NCI-H2029 (cell line): Measurements from ENCODE around the gene ANXA6.
"Not testable (repeated sequence)": the region's sequence is repeated elsewhere in the genome, so short reads cannot be mapped to it uniquely, and the experiment has no call there.

Experiments
- DNase-seq: peaks from one replicate; lab custom pipeline; 2025; lab: John Stamatoyannopoulos, UW

The ANXA6 gene

DNA sequence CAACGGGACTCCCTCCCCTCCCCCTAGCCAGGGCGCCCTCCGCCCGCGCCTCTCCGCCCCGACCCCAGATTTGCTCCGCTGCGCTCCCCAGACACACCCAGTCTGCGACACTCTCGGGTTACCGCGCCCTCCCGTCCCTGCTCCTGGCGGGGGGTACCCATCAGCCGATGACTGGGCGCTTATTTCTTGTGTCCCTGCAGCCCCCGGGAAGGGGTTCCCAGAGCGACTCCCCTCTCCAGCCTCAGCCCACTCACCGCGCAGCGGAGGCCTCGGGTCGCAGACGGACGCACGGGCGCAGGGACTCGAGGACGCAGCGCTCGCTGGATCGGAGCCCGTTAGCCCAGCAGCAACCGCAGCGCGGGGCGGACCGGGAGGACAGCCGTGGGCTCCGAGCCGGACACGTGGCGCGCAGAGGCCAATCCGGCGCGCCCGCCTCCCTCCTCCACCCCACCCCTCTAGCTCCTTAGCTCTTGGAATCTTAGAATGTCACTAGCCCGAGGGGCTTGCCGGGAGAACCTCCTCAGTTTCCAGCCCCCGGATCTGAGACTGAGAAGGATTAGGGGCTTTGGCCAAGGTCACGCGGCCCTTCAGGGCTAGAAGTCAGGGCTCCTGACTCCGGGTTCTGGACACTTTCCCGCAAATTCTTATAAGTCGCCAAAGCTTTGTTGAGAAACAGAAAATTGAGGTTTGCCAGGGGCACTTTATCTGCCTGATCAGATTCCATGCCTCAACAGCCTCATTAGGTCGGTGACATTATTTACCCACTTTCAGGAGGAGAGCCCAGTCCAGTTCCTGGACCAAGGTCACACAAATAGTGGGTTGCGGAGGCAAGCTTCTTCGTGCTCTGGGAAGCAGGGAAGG, at the start of gene ANXA6:
Gene ANXA6 (minus strand): TSS at position 354 of the 861 bp plus-strand sequence. CDS start 9,878 bp downstream, outside the sequence.
- DNase-seq = peak; percentile 50

DNA sequence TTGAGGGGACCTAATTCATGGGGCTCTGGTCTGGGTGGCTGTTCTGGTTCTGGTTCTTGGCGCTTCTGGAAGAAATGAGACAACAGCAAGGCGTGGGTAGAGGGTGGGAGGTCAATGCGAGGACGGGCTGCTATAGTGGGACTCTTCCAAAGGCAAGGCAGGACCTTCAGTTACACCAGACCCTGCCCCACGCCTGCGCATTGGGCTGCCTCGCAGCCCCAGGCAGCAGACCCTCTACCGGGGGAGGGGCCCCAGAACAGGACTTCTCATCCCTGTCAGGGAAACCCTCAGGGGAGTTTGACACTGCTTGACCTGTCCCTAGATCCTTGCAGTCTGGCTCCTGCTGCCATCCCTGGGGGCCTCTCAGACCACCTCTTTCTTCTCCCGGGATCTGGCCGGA, 47.8 kb upstream of the ANXA6 start:
- no peak for DNase-seq

DNA sequence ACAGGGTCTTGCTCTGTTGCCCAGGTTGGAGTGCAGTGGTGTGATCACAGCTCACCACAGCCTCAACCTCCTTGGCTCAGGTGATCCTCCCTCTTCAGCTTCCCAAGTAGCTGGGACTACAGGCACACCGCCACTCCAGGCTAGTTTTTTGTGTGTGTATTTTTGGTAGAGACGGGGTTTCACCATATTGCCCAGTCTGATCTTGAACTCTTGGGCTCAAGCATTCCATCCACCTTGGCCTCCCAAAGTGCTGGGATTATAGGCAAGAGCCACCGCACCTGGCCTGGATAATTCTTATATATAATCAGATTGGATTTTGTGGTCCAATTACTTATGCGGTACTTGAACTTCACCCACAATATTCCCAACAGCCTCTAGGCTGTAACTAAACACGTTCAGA, 46.5 kb upstream of the ANXA6 start:
- DNase-seq = no peak

DNA sequence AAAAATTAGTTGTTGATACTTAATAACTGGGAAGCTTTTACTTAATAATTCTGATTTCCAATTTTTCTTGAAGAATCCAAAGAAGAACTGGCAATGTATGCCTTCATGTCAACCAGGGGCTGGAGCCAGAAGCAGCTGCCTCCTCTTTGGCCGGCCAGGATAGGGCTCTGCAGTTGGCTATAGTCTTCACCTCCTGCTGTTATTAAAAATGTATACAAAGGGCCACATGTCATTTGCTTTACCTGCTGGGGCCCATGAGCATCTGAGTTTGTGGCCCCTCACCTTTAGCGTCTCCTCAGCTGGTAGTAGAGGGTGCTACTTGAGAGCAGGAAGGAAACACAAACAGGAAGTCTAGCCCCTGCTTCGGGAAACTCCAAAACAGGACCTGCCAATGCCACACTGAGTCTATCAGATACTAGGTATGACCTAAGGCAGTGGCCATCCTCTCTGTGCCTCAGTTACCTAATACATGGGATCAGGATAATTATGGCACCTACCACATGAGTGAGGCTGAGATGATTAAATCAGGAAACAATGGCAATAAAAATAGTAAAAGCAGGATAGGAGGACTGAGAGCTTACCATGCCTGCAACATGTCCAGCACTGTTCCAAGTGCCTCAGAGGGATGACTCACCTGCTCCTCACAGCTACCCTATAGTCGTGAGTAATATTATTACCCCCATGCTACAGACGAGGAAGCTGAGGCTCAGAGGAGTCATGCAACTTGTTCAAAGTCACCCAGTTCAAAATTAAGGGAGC, 45.0 kb upstream of the ANXA6 start:
- no peak for DNase-seq

DNA sequence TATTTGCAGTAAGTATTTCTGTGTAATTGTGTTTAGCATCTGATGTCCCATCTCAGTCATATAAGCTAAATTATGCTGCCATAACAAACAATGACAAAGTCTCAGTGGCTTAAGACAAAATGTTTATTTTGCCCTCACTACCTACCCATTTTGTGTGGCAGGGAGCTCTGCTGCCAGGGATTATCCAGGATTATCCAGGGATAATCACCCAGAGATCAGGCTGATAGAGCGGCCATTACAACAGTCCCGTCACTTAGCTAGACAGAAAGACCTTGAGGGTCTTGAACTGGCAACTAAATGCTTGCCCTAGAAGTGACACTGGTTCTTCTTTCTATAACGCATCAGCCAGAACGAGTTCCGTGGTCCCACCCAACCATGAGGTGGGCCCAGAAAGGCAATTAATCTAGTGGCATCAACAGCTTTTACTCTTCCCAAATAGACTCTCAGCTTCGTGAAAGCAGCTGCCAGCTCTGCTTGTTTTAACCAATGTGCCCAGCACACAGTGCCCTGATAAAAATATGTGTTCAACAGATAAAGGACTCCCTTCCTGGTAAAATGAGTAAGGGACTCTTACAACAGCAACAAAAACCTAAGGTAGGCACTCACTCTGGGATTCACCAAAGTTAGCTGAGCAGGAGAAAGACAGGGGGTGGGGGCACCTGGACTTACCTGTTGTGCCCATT, 43.5 kb upstream of the ANXA6 start:
- no peak for DNase-seq

DNA sequence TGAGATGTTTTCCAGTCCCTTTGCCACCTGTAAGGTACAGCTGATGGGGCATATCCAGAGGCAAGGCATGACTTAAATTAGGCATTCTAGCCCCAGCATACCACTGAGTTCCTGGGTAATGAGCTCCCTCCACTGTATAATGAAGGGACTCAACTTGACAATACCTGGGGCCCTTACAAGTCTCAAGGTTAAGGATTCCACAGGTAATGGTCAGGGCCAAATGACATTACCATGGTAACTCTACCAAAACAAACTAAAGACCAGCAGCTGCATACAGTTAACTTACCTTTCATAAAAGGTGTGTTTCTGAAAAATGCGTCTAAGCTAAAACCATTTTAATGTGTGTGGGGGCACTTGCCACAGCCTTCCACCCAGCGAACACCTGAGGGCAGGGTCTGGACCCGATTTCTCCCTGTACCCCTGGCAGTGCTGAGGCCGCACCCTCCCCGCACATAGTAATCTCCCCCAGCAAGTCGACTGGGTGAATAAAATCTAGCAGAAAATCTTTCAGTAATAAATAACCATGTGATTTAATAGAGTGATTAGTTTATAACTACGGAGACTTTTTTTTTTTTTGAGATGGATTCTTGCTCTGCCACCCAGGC, 42.1 kb upstream of the ANXA6 start:
- DNase-seq = no peak

DNA sequence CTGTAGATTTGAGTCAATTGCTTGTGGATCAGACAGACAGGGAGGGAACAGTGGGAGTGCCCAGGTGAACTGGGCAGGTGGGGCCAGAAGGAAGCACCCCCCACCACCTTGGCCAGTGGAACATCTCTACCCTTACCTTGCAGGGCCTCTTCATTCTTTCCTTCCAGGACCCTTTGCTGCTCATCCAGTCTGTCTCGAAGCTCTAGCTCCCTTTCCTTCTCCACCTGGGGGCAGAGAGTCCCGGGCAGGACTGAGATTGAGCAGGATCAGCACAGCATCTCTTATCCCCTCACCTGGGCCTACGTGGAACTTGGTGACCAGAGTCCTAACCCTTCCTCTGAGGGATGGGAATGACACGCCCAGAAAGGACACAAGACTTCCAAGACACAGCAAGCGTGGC, 41.3 kb upstream of the ANXA6 start:
- DNase-seq = no peak

DNA sequence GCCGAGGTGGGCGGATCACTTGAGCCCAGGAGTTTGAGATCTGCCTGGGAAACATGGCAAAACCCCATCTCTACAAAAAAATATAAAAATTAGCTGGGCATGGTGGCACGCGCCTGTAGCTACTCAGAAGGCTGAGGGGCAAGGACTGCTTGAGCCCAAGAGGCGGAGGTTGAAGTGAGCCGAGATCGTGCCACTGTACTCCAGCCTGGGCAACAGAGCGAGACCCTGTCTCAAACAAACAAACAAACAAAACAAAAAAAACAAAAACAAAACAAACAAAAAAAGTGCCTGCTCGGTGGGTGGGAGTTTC, 39.7 kb upstream of the ANXA6 start:
- DNase-seq = not testable (repeated sequence)

DNA sequence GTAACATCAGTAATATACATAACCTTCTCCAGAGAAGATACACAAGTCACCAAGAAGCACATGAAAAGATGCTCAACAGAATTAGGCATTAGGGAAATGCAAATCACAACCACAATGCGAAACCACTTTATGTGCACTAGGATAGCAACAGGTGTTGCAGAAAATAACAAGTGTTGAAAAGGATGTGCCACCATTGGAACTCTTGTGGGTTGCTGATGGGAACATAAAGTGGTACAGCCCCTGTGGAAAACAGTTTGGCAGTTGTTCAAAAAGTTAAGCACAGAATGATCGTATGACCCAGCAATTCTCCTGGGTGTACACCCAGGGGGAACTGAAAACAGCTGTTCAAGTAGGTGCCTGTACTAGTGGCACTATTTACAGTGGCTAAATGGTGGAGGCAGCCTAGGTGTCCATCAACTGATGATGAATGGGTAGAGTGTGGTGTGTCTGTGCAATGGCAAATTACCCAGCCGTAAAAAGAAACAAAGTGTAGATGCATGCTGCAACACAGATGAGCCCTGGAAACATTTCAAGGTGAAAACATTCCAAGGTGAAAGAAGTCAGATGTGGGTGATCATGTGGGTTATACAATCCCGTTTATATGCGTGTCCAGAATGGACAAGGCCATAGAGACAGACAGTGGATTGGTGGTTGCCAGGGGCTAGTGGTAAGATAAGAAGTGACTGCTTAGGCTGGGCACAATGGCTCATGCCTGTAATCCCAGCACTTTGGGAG, 39.1 kb upstream of the ANXA6 start:
- DNase-seq = no peak

DNA sequence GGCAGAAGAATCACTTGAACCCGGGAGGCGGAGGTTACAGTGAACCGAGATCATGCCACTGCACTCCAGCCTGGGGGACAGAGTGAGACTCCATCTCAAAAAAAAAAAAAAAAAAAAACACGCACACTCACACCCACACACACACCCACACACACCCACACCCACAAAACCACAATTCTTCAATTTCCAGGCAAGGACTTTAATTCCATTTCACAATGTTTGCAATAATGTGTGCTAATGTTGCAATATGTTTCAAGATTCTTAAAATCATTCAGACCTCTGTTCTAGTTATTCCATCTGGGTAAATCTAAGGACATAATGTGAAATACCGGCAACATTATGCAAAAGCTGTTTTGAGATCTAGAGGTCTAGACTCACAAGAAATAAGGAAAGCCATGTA, 38.0 kb upstream of the ANXA6 start:
- no peak for DNase-seq

DNA sequence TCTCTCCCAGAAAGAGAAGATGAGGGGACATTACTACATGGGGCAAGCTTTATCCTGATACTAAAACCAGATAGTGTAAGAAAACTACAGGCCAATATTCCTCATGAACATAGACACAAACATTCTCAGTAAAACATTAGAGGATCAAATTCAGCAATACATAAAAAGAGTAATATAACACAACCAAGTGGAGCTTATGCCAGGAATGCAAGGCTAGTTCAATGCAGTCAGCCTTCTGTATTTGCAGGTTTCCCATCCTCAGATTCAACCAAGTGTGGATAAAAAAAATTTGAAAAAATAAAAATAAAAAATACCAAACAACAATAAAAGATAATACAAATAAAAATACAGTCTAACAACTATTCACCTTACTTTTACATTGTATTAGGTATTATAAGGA, 35.0 kb upstream of the ANXA6 start:
- DNase-seq = no peak

DNA sequence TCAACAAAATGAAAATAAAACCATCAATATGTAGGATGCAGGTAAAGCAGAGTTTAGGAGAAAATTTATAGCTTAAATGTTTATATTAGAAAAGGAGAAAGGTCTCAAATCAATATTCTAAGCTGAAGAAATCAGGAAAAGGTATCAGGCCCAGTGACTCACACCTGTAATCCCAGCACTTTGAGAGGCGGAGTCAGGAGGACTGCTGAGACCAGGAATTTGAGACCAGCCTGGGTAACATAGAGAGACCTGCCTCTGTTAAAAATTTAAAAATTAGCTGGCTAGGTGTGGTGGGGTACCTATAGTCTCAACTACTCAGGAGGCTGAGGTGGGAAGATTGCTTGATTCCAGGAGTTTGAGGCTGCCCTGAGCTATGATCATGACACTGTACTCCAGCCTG, 34.1 kb upstream of the ANXA6 start:
- DNase-seq = no peak

DNA sequence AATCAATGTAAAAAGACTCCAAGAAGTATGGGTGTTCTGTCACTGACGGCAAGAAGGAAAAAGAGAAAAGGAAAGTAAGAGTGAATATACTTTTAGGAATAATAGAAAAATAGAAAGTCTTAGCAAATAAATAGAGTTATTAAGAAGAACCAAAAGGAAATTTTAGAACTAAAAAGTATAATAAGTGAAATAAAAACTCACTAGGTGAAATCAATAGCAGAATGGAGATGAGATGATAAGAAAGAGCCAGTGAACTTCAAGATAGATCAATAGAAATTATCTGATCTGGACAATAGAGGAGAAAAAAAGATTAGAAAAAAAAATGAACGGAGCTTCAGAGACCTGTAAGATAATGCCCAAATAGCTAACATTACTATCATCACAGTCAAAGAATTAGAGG, 31.6 kb upstream of the ANXA6 start:
- DNase-seq = no peak

DNA sequence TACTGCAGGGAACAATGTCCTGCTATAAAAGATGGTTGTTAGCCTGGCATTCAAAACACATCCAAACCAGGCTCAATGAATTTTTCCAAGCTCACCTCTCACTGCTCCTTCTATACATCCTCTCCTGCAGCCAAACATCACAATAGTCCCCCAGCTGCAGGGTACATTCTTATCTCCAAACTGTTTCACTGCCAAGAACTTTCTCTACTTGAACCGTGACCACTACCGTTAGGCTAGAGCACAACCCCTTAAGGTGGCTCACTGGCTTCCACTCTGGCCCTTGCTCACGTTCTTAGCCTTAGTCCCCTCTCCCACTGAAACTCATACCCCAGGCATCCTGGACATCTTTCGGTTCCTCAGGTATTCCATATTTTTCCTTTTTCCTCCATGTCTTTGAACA, 29.0 kb upstream of the ANXA6 start:
- no peak for DNase-seq

DNA sequence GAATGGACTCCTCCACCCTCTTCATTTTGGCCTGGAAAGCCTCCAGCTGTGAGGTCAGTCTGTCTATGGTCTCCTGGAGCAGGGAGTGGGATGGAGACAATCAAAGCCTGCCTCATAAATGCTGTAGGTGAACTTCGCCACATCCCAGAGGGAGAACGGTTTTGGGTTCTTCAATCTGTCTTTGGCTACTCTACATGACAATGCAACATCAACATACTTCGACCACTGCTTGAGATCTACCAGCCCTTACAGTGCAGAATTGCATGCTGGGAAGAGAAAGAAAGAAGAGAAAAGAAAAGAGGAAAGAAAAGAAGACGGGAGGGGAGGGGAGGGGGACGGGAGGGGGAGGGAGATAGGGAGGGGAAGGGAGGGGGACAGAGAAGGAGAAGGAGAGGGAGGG, 28.5 kb upstream of the ANXA6 start:
- no peak for DNase-seq

DNA sequence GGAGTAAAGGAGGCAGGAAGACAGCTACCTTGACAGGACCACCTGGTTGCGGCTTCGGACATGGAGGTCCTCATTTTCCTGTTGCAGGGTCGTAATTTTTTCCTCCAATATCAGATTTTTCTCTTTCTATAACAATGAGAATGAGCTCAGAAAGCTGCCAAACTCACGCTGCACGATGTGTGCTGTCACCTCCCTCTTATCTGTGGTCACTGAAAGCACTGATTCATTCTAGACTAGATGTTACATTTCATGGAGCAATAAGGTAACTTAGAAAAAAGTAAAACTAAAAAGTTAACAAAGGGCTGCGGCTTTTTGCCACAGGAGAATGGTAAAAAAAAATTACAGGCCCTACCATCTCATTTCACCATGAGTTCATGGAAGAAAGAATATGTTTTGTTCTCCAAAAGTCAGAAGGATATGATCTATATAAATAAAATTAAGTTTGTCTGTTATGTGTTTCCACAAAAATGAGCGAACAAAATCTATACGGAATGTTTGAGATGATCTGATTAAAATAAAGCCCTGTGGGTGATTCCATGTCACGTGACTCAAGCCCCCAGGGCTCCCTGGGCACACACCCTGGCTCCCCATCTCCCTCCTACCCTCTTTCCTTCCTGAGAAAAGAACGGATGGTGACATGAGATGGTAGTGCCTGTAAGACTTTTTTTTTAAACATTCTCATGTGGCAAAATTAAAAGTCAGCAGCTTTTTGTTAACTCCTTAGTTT, 26.9 kb upstream of the ANXA6 start:
- no peak for DNase-seq

DNA sequence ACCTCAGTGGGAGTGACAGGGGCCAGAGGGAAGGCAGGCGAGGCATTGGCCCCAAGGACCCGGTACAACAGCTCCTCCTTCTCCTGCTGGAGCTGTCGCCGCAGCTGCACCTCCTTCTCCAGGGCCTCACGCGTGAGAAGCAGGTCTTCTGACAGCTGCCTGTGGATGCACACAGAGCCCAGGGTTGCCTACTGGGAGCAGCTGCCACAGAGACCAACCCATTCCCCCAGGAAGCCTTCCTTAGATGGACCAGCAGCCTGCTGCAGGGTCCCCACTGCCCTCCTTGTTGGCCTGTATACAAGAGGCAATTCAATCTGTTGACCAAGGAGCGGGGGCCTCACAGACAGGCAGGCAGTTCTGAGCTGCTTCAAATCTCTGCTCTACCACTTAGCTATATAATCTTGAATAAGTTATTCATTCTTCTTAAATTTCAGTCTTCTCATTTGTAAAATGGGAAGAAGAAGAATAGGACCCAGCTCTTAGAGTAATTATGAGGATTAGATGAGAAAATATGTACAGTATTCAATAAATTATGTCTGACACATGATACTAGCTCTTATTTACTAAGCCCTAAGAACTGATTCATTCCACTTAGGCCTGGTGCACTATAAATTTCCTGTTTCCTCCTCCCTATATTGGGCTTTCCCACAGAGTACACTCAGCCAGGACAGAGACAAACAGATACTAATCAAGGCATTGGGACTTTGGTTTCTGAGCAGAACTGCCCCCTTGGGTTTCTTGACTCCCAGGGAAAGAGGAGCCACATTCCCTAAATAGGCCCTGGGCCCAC, 26.1 kb upstream of the ANXA6 start:
- no peak for DNase-seq

DNA sequence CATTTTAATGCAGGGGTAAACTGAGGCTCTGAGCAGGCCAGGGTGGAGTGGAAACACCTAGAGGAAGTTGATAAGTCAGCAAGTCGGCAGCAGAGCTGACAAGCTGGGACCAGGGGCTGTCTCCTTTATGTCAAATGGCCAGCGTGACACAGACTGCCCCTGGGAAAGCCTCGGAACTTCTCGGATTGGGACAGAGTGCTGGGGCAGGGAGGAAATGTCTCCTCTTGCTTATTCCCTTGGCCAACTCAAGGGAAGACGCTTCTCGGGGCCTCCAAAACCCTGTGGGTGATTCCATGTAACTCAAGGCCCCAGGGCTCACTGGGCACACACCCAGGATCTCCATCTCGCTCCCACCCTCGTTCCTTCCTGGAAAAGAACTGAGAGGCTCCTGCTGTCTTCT, 25.4 kb upstream of the ANXA6 start:
- DNase-seq = no peak

DNA sequence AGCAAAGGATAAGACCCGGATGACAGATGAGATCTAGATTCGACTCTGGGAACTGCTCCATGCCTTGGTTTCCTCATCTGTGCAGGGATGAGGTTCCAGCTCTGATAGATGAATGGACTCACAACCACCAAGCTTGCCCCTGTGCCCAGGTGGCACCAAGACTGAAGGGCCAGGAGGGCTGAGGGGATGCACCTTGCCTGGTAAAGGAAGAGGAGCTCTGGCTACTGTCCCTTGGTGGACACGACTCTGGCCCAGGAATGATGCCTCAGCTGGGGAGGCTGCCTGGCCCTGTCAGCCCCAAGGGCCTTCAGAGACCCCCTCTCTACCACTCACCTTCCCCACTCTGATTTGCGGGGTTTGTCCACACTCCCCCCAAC, 24.9 kb upstream of the ANXA6 start:
- no peak for DNase-seq

DNA sequence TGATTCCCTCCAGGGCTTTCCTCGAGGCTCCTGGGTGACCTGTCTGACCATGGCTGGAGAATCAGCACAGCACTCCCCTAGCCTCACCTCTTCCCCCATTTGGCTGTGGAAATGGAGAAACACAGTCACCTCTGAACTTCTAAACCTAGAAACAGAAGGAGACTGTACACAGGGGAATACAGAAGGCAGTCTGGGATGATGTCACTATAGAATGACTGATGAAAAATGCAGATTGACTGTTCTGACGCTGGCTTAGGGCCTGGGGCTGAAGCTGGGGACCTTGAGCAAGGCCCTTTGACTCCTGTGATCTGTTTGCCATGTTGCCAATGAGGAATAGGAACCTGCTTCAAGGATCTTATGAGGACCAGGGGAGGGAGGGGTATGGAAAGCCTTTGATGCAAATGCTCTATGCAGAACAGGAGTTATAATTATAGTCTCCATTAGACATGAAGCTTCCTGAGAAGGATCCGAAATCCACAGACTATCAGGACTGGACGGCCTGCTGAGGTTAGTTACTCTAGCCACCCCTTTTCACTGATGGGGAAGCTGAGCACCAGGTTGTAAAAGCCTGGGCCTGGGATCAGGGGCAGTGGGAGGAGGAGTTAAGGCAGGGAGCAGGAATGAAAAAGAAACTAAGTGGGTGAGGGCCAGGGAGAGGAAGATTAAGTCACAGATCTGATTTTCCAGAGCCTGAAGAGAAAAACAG, 24.4 kb upstream of the ANXA6 start:
- DNase-seq = no peak
